ENCODE results near the gene ASL. TPM values are rescaled to one million over a fixed set of nuclear protein-coding genes. Genes with fewer than 3 reads are reported as not detected.
A peak's percentile ranks its signal among the peaks of the same experiment; 100 is the strongest.
"Not testable (repeated sequence)": the region's sequence is repeated elsewhere in the genome, so short reads cannot be mapped to it uniquely, and the experiment has no call there.

ASL gene
- polyA plus RNA-seq, 3 donors: 29.7 to 51.6 (median 35.9) TPM

GRCh38 chr7:66099551-66100407 is 24.2 kb downstream of the ASL start:
- H3K36me3 Mint-ChIP-seq: no peaks in the 10 kb centered on the region
- Histone ChIP-seq H3K4me2 (replicated peaks; ENCODE audit: extremely low read depth, low read length, poor library complexity, severe bottlenecking) (peak overlapping the region; percentile 72), H3K36me3 (replicated peaks in 1 of 2; ENCODE audit: control insufficient read depth in 1 of 2, insufficient read depth in 2 of 2, low read length in 2 of 2) (no peaks in the 10 kb centered on the region), H3K27ac (ENCODE audit: low read depth in 1 of 2, low read length in 2 of 2) (peak overlapping the region in 1 of 2 donors; percentile 48), H4K20me1 (ENCODE audit: insufficient read depth, low read length) (no peaks in the 10 kb centered on the region), H3K9ac (ENCODE audit: insufficient read depth, low read length, poor library complexity, severe bottlenecking) (peak overlapping the region; percentile 43), H3K4me3 (replicated peaks in 1 of 3; ENCODE audit: low read depth in 2 of 3, low read length in 3 of 3) (peak overlapping the region; percentile 14 to 71 (median 21)), H3K79me2 (ENCODE audit: insufficient read depth, low read length) (no peaks in the 10 kb centered on the region), H3K27me3 (ENCODE audit: control insufficient read depth in 2 of 2, insufficient read depth in 2 of 2, low read length in 2 of 2) (no peaks in the 10 kb centered on the region), H3K9me3 (replicated peaks in 1 of 2; ENCODE audit: control insufficient read depth in 1 of 2, insufficient read depth in 1 of 2, low read length in 2 of 2) (no peaks in the 10 kb centered on the region), H2AFZ (ENCODE audit: insufficient read depth, low read depth, low read length, poor library complexity, severe bottlenecking) (peak overlapping the region; percentile 73), H3K4me1 (ENCODE audit: control insufficient read depth in 1 of 2, insufficient read depth in 2 of 2, low read length in 2 of 2) (peaks cover 11 to 12% of the 10 kb centered on the region in 2 donors)
- DNase-seq: peak in 2 of 3 donors; percentile 33 to 35
- H3K27me3 Mint-ChIP-seq (ENCODE audit: low read depth in 3 of 3): peaks cover 0 to 2% (median 1%) of the 10 kb centered on the region in 3 donors
- no peak for TF ChIP-seq CTCF (IDR thresholded peaks at IDR 0.05)
- peak overlapping the region; percentile 76 to 90 for H3K4me3 Mint-ChIP-seq
- intact Hi-C loops (cut with micrococcal nuclease): no loop called here
- H3K27ac Mint-ChIP-seq: peak overlapping the region in 6 of 7 donors; percentile 22 to 82 (median 65)
- no peaks in the 10 kb centered on the region for H3K9me3 Mint-ChIP-seq
- peaks cover 14% of the 10 kb centered on the region for H3K4me1 Mint-ChIP-seq
- whole genome bisulfite sequencing (ENCODE audit: insufficient coverage): 1% methylated on average over 15 of the region's 15 CpGs

DNA sequence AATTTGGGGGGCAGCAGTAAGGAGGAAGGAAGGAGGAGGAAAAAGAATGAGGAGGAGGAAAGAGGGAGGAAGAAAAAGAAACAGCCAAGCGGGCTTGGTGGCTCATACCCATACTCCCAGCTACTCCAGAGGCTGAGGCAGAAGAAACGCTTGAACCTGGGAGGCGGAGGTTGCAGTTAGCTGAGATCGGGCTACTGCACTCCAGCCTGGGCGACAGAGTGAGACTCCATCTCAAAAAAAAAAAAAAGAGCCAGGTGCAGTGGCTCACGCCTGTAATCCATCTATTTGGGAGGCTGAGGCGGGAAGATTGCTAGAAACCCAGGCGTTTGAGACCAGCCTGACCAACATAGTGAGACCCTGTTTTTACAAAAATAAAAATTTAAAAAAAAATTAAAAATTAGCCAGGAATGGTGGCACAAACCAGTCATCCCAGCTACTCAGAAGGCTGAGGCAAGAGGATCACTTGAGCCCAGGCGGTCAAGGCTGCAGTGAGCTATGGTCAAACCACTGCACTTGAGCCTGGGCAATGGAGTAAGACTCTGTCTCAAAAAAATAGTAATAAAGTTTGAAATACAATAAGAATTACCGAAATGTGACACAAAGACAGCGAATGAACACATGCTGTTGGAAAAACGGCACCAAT is 24.9 kb downstream of the ASL start:
- Histone ChIP-seq H3K9ac (ENCODE audit: insufficient read depth, low read length, poor library complexity, severe bottlenecking) (peak overlapping the region; percentile 43), H3K9me3 (replicated peaks in 1 of 2; ENCODE audit: control insufficient read depth in 1 of 2, insufficient read depth in 1 of 2, low read length in 2 of 2) (no peaks in the 10 kb centered on the region), H4K20me1 (ENCODE audit: insufficient read depth, low read length) (no peaks in the 10 kb centered on the region), H3K36me3 (replicated peaks in 1 of 2; ENCODE audit: control insufficient read depth in 1 of 2, insufficient read depth in 2 of 2, low read length in 2 of 2) (no peaks in the 10 kb centered on the region), H3K27me3 (ENCODE audit: control insufficient read depth in 2 of 2, insufficient read depth in 2 of 2, low read length in 2 of 2) (no peaks in the 10 kb centered on the region), H3K4me1 (ENCODE audit: control insufficient read depth in 1 of 2, insufficient read depth in 2 of 2, low read length in 2 of 2) (peaks cover 11 to 12% of the 10 kb centered on the region in 2 donors), H2AFZ (ENCODE audit: insufficient read depth, low read depth, low read length, poor library complexity, severe bottlenecking) (peak overlapping the region; percentile 73), H3K79me2 (ENCODE audit: insufficient read depth, low read length) (no peaks in the 10 kb centered on the region), H3K4me3 (replicated peaks in 1 of 3; ENCODE audit: low read depth in 2 of 3, low read length in 3 of 3) (peak overlapping the region; percentile 14 to 71 (median 21)), H3K27ac (ENCODE audit: low read depth in 1 of 2, low read length in 2 of 2) (no peak overlapping the region), H3K4me2 (replicated peaks; ENCODE audit: extremely low read depth, low read length, poor library complexity, severe bottlenecking) (peak overlapping the region; percentile 72)
- H3K36me3 Mint-ChIP-seq: no peaks in the 10 kb centered on the region
- WGBS (ENCODE audit: insufficient coverage): no CpG with 5 or more reads among the region's 12 CpGs
- H3K27ac Mint-ChIP-seq: peak overlapping the region in 1 of 7 donors; percentile 82
- TF ChIP-seq CTCF (IDR thresholded peaks at IDR 0.05): no peak
- DNase-seq: no peak
- no peaks in the 10 kb centered on the region for H3K9me3 Mint-ChIP-seq
- intact Hi-C loops (cut with micrococcal nuclease): no loop called here
- H3K27me3 Mint-ChIP-seq (ENCODE audit: low read depth in 3 of 3): peaks cover 0 to 2% (median 1%) of the 10 kb centered on the region in 3 donors
- peak overlapping the region; percentile 76 to 90 for H3K4me3 Mint-ChIP-seq
- H3K4me1 Mint-ChIP-seq: peaks cover 14% of the 10 kb centered on the region

DNA sequence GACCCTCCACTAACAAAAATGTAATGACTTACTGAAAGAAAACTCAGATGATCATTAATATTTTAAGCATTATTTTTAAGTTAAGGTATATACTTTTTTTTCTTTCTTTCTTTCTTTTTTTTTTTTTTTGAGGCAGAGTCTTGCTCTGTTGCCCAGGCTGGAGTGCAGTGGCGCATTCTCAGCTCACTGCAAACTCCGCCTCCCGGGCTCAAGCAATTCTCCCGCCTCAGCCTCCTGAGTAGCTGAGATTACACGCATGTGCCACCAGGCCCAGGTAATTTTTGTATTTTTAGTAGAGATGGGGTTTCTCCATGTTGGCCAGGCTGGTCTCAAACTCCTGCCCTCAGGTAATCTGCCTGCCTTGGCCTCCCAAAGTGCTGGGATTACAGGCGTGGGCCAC is 26.5 kb downstream of the ASL start:
- not testable (repeated sequence) for H3K4me3 Mint-ChIP-seq

More for the DNA sequence above, 26.5 kb downstream of the ASL start:
- H3K27me3 Mint-ChIP-seq (ENCODE audit: low read depth in 3 of 3); H3K4me3 ChIP-seq (replicated peaks in 1 of 3; ENCODE audit: low read depth in 2 of 3, low read length in 3 of 3); H3K36me3 Mint-ChIP-seq; H4K20me1 ChIP-seq (ENCODE audit: insufficient read depth, low read length); H3K79me2 ChIP-seq (ENCODE audit: insufficient read depth, low read length); H3K27me3 ChIP-seq (ENCODE audit: control insufficient read depth in 2 of 2, insufficient read depth in 2 of 2, low read length in 2 of 2); H3K36me3 ChIP-seq (replicated peaks in 1 of 2; ENCODE audit: control insufficient read depth in 1 of 2, insufficient read depth in 2 of 2, low read length in 2 of 2); H3K27ac Mint-ChIP-seq; H3K4me2 ChIP-seq (replicated peaks; ENCODE audit: extremely low read depth, low read length, poor library complexity, severe bottlenecking); H3K27ac ChIP-seq (ENCODE audit: low read depth in 1 of 2, low read length in 2 of 2); H3K9ac ChIP-seq (ENCODE audit: insufficient read depth, low read length, poor library complexity, severe bottlenecking); intact Hi-C loops (cut with micrococcal nuclease); H3K9me3 ChIP-seq (replicated peaks in 1 of 2; ENCODE audit: control insufficient read depth in 1 of 2, insufficient read depth in 1 of 2, low read length in 2 of 2); DNase-seq; H2AFZ ChIP-seq (ENCODE audit: insufficient read depth, low read depth, low read length, poor library complexity, severe bottlenecking); H3K9me3 Mint-ChIP-seq: not testable (repeated sequence)
- WGBS (ENCODE audit: insufficient coverage): 100% methylated on average over 1 of the region's 6 CpGs
- H3K4me1 Mint-ChIP-seq: peaks cover 14% of the 10 kb centered on the region
- H3K4me1 ChIP-seq (ENCODE audit: control insufficient read depth in 1 of 2, insufficient read depth in 2 of 2, low read length in 2 of 2): peaks cover 11 to 12% of the 10 kb centered on the region in 2 donors
